Peyer's patch (tissue), 4 donors: Measurements from ENCODE around the gene LCE2D. TPM values are rescaled to one million over a fixed set of nuclear protein-coding genes. Genes with fewer than 3 reads are reported as not detected.

Experiments used
- DNase-seq, 3 donors: peaks; one replicate each; pipeline ENCODE4 v3.0.0-alpha.2; 2017 to 2019
- H3K27ac ChIP-seq, 4 donors: fragments of 200-600 bp; sonication (generic); one replicate each; pipeline ENCODE4 v1.5.1; 2016 to 2019
- H3K27me3 ChIP-seq, 2 donors: fragments of 200-600 bp; sonication (generic); one replicate each; pipeline ENCODE4 v1.5.1; 2019
- H3K36me3 ChIP-seq, 3 donors: fragments of 200-600 bp; sonication (generic); one replicate each; pipeline ENCODE4 v1.5.1; 2016 to 2019
- H3K4me1 ChIP-seq, 4 donors: fragments of 200-600 bp; sonication (generic); one replicate each; pipeline ENCODE4 v1.5.1; 2016 to 2019
- H3K4me3 ChIP-seq, 4 donors: fragments of 200-600 bp; sonication (generic); 1 replicate in 3 of 4; 2 replicates in 1 of 4; pipeline ENCODE4 v1.5.1; 2016 to 2019; ENCODE audit warnings: mild to moderate bottlenecking in 1 of 4
- H3K9me3 ChIP-seq, 4 donors: fragments of 200-600 bp; sonication (generic); one replicate each; pipeline ENCODE4 v1.5.1; 2016 to 2019; ENCODE audit warnings: mild to moderate bottlenecking in 1 of 4
- POLR2A ChIP-seq, 2 donors: fragments of 450-650 bp; IDR thresholded peaks; one replicate each; pipeline ENCODE4 v1.5.1; 2017; ENCODE audit warnings: antibody characterized with exemption in 2 of 2, mild to moderate bottlenecking in 2 of 2, moderate library complexity in 2 of 2
- total RNA-seq, 4 donors: library from RNA; depleted of rRNA; stranded (reverse); fragments of >200 nt; gene quantifications; one replicate each; pipeline ENCODE4 v1.1.0, GENCODE V29; 2016
- TF ChIP-seq, protein P1 (sequence below), 6 experiments: fragments of 450-650 bp in 4 of 6; fragments of 200-600 bp in 2 of 6; sonication (generic) in 1 of 6; IDR thresholded peaks; one replicate each; pipeline ENCODE4 v1.5.1; 2017 to 2019; ENCODE audit warnings: antibody characterized with exemption in 6 of 6, mild to moderate bottlenecking in 3 of 6, moderate library complexity in 1 of 6

The LCE2D gene, protein sequence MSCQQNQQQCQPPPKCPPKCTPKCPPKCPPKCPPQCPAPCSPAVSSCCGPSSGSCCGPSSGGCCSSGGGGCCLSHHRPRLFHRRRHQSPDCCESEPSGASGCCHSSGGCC
- total RNA-seq = not detected

DNA sequence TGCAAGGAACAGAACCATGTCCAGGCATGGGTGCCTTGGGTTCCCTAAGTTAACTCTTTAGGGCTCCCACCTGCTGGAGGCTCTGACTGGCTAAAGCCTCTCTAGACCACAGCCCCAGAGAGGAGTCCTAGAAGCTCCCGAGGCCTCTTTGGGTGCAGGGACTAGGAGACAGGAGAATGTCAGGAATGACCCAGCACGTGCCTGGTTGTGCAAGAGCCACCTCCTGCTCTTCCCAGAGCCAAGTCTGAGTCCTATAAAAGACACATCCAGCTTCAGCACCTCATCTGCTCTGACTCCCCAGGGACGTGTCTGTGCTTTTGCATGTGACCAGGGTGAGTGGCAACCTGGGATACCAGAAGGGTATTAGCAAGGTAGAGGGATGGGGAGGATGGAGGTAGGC, at the start of gene LCE2D:
LCE2D (plus strand) TSS at position 283 of the 400 bp plus-strand sequence. CDS start 726 bp downstream, outside the sequence.
- no peaks in the 10 kb centered on the region for H3K4me1 ChIP-seq
- no peaks in the 10 kb centered on the region for H3K9me3 ChIP-seq
- TF ChIP-seq, protein P1, sequence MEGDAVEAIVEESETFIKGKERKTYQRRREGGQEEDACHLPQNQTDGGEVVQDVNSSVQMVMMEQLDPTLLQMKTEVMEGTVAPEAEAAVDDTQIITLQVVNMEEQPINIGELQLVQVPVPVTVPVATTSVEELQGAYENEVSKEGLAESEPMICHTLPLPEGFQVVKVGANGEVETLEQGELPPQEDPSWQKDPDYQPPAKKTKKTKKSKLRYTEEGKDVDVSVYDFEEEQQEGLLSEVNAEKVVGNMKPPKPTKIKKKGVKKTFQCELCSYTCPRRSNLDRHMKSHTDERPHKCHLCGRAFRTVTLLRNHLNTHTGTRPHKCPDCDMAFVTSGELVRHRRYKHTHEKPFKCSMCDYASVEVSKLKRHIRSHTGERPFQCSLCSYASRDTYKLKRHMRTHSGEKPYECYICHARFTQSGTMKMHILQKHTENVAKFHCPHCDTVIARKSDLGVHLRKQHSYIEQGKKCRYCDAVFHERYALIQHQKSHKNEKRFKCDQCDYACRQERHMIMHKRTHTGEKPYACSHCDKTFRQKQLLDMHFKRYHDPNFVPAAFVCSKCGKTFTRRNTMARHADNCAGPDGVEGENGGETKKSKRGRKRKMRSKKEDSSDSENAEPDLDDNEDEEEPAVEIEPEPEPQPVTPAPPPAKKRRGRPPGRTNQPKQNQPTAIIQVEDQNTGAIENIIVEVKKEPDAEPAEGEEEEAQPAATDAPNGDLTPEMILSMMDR (IDR thresholded peaks at IDR 0.05) = no peak
- no peak for TF ChIP-seq POLR2A (IDR thresholded peaks at IDR 0.05)
- H3K36me3 ChIP-seq = no peaks in the 10 kb centered on the region
- H3K27ac ChIP-seq = no peak within 1 kb of the TSS
- no peak within 1 kb of the TSS for H3K4me3 ChIP-seq
- DNase-seq = no peak
- H3K27me3 ChIP-seq = no peaks in the 10 kb centered on the region

DNA sequence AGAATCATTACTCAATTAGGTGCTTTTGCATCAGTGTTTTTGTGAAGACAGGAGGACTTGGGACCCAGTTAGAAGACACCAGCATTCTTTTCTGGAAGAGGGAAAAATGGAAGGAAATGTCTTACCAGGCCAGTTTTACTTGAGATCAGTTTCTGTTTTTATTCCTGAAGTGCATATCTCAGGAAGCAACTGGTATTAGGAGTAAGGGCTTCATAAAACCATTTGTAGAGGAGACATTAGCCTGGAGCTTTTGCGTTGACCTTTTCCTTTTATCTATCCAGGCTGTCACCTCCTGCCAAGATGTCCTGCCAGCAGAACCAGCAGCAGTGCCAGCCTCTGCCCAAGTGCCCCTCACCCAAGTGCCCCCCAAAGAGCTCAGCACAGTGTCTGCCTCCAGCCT, 49.7 kb upstream of the LCE2D start, which contains the start of gene LCE3B:
LCE3B (plus strand) TSS at position 301 of the 400 bp plus-strand sequence; CDS start at position 301, 0 bp downstream.
- no peak within 1 kb of the TSS for H3K27ac ChIP-seq
- peaks cover 0 to 5% (median 0%) of the 10 kb centered on the region in 4 donors for H3K9me3 ChIP-seq
- no peak for DNase-seq
- H3K4me3 ChIP-seq = no peak within 1 kb of the TSS
- TF ChIP-seq, protein P1 (IDR thresholded peaks at IDR 0.05) = no peak
- TF ChIP-seq POLR2A (IDR thresholded peaks at IDR 0.05) = no peak
- no peaks in the 10 kb centered on the region for H3K27me3 ChIP-seq
- no peaks in the 10 kb centered on the region for H3K36me3 ChIP-seq
- H3K4me1 ChIP-seq = no peaks in the 10 kb centered on the region

DNA sequence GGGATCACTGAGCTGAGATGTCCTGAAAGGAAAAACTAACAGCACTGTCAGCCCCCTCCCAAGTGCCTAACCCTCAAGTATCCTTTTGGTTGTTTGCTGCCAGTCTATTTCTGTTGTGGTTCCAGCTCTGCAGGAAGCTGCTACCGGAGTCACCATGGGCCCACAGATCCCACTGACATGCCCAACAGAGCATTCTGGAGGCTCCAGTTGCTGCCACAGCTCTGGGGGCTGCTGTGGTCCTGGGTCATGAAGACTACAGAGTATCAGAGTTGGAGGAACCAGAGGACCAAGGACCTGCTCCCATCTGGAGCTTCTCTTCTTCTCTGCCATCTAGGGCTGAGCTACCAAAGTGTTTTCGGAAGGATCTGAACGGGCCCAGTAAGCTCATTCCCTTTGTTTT, 41.2 kb upstream of the LCE2D start:
- TF ChIP-seq, protein P1 (IDR thresholded peaks at IDR 0.05) = no peak
- no peak for TF ChIP-seq POLR2A (IDR thresholded peaks at IDR 0.05)
- Histone ChIP-seq H3K27me3 (no peaks in the 10 kb centered on the region), H3K9me3 (peaks cover 0 to 12% (median 0%) of the 10 kb centered on the region in 4 donors), H3K4me1 (no peaks in the 10 kb centered on the region), H3K36me3 (no peaks in the 10 kb centered on the region), H3K4me3 (no peak overlapping the region), H3K27ac (no peak overlapping the region)
- no peak for DNase-seq

DNA sequence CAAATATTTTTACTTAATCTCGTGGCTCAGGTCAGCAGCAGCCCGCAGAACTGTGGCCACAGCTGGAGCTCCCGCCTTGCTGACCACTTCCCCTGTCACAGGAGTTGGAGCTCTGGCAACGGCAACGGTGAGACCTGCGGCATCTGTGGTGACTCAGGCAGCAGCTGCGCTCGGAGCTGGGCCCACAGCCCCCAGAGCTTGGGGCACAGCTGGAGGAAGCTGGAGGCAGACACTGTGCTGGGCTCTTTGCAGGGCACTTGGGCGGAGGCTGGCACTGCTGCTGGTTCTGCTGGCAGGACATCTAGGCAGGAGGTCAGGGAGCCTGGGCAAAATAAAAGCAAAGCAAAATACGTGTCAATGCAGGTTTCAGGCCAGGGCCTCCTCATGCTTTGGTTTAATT, 40.4 kb upstream of the LCE2D start, which contains the start of gene LCE3A:
LCE3A (minus strand) TSS at position 301 of the 400 bp plus-strand sequence; CDS start at position 301, 0 bp downstream.
- TF ChIP-seq, protein P1 (IDR thresholded peaks at IDR 0.05) = no peak
- no peak for TF ChIP-seq POLR2A (IDR thresholded peaks at IDR 0.05)
- Histone ChIP-seq H3K27ac (no peak within 1 kb of the TSS), H3K9me3 (peaks cover 0 to 12% (median 0%) of the 10 kb centered on the region in 4 donors), H3K36me3 (no peaks in the 10 kb centered on the region), H3K4me1 (no peaks in the 10 kb centered on the region), H3K4me3 (no peak within 1 kb of the TSS), H3K27me3 (no peaks in the 10 kb centered on the region)
- DNase-seq = no peak

DNA sequence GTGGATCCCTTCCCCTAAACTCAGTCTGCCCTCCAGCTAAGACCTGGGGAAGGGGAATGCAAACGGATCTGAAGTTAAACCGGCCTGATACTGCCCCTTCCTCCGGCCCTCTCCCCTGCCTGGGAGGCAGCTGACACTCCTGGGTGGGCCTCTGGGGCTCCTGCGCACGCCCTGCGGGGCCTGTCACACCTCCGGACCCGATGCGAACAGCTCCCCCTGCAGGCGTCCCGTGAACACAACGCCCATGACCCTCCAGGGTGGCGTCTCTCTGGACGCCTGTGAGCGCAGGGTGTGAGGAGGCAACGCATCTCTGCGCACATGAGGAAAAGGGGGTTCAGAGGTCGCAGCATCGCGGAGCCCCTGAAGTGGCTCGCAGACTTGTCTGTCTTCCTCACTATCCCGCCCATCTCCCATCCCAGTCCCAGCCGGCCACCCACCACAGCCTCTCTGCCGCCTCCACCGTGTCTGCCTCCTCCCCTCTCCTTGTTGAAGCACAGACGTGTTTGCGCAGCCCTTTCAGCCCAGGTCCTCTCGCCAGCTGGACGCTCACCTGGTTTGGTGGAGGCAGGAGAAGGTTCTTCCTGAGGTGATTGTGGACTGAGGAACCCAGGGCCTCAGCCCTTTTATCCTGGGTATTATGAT, 39.9 kb upstream of the LCE2D start:
- no peak for DNase-seq
- H3K4me3 ChIP-seq = no peak overlapping the region

More for the DNA sequence above, 39.9 kb upstream of the LCE2D start:
- Histone ChIP-seq H3K9me3 (peaks cover 0 to 9% (median 0%) of the 10 kb centered on the region in 4 donors), H3K27ac (no peak overlapping the region), H3K27me3 (no peaks in the 10 kb centered on the region), H3K36me3 (no peaks in the 10 kb centered on the region), H3K4me1 (no peaks in the 10 kb centered on the region)
- TF ChIP-seq, protein P1 (IDR thresholded peaks at IDR 0.05) = no peak
- TF ChIP-seq POLR2A (IDR thresholded peaks at IDR 0.05) = no peak
